Endometrial microvascular endothelial cells (primary cell): ENCODE measurements around the gene HEMK1. TPM values are rescaled to one million over a fixed set of nuclear protein-coding genes. Genes with fewer than 3 reads are reported as not detected.

Source experiments
- in situ Hi-C: cut with HindIII; loops from 2 replicates; pipeline ENCODE4 v1.10.0; 2017; ENCODE audit warnings: low sequenced_read_pairs, low pct_unique_long_range_greater_than_20kb; ENCODE audit errors: inconsistent ontology term
- total RNA-seq: library from RNA; depleted of rRNA; stranded (reverse); fragments of >200 nt; gene quantifications from one replicate; pipeline ENCODE4 v1.2.3, GENCODE V29; 2015; ENCODE audit errors: inconsistent ontology term

Gene HEMK1, protein sequence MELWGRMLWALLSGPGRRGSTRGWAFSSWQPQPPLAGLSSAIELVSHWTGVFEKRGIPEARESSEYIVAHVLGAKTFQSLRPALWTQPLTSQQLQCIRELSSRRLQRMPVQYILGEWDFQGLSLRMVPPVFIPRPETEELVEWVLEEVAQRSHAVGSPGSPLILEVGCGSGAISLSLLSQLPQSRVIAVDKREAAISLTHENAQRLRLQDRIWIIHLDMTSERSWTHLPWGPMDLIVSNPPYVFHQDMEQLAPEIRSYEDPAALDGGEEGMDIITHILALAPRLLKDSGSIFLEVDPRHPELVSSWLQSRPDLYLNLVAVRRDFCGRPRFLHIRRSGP
- 14.7 TPM for total RNA-seq

DNA sequence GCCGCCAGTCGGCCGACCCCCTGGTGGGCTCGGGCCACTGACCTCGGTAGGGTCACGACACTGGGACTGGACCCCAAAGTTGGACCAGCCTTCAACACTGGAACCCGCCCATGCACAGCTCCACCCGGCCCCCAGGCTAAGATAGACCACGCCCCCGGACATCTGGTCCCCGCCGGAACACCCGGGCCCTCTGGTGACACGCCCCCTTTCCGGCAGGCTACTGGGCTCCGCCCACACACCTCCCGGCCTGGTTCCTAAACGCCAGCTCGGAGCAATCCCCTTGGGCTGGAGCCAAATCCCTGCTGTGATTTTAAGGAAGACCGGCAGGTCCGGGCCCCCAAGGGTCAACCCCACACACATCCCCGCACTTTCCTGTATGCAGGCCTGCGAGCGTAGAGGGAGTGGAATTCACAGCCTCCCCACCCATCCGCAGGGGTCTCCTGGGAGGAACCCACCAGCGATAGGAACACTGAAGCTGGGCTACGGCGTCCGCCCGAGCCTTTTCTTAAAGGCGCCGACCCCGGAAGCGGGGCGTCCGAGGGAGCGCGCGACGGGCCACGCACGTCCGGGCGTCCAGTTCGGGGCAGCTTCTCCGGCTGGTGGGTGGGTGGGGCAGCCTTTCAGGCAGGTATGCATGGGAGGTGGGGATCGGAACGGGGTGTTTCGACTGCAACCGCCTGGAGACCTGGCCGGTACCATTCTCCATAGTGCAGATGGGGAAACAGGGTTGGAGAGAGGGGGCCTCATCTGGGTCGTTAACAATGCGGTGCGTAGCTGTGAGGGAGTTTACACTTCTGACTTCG is at the start of gene HEMK1:
Gene HEMK1 (plus strand): TSS at position 576 of the 803 bp plus-strand sequence. CDS start 1,583 bp downstream, outside the sequence.
- in situ Hi-C loops = no loop called here

DNA sequence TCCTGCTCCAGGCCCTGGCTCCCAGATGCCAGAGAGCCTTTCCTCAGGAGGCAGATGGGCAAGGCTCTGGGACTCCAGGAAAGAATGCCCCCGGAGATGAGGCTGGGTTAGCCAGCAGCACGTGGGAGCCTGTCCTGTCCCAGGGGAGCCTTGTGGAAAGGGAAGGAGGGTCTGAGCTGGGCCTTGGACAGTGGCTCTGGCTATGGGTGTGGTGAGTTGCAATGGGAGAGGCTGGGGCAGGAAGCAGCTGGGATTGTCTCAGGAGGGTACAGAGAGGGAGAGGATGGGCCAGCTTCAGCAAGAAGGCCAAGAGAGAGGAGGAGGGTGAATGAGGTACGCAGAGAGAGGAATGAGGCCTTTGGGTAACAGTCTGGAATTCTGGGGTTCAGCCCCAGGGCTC is 48.5 kb upstream of the HEMK1 start:
- in situ Hi-C loops = no loop called here

DNA sequence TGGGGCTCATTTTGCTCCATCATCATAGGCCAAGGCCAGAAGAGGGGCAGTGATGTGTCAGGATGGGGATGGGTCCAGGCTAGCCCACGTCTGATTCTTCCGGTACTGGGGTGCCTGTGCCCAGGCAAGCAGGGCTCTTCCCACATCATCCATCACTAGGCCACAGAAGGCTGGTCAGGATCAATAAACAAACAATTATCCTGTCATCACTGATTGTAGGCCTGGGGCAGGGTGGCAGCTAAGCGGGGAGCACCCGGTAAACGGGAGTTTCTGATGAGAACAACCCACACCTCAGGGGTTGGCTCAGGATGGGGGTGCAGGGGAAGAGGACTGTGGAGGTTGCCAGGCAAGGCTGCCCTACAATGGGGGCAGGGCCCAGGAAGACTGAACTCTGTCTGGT is 47.8 kb upstream of the HEMK1 start:
- in situ Hi-C loops = no loop called here

DNA sequence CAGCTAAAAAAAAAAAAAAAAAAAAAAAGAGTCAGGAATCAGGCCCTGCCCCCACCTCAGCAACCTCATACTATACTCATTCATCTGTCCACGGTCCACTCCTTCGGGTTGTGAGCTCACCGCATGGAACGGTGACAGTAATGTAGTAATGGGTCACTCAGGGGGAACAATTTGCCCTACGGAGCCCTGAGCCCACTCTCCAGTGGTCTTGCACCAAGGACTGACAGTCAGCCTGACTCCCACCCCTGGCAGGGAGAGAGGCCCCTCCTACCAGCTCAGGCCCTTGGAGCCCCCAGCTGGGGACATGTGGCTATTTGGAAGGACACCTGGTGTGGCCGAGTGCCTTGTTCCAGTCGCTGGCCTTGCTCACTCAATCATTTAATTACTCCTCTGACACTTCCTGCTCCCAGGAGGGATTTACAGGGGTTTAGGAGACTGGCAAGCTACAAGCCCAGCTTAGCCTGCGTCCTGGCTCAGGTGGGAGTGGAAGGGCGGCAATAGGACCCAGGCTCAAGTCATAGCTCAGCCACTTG is 46.0 kb upstream of the HEMK1 start:
- in situ Hi-C loops = no loop called here

DNA sequence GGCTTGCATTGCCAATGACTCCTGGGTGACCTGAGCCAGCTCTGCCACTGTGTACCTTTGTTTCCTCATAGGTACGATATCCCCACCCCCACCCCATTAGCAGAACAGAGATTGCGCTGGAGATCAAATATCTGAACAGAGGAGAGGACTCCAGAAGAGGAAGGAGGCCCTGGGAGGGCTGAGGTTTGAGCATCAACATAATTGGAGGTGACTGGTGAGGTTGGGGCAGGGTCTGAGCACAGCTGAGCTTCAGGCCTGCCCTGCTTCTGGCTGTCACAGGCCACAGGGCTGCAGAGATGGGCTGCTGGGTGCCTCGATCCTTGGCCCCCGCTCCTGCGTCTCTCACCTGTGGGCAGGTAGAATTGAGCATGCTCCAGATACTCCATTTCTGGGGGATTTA is 44.6 kb upstream of the HEMK1 start:
- in situ Hi-C loops = no loop called here

DNA sequence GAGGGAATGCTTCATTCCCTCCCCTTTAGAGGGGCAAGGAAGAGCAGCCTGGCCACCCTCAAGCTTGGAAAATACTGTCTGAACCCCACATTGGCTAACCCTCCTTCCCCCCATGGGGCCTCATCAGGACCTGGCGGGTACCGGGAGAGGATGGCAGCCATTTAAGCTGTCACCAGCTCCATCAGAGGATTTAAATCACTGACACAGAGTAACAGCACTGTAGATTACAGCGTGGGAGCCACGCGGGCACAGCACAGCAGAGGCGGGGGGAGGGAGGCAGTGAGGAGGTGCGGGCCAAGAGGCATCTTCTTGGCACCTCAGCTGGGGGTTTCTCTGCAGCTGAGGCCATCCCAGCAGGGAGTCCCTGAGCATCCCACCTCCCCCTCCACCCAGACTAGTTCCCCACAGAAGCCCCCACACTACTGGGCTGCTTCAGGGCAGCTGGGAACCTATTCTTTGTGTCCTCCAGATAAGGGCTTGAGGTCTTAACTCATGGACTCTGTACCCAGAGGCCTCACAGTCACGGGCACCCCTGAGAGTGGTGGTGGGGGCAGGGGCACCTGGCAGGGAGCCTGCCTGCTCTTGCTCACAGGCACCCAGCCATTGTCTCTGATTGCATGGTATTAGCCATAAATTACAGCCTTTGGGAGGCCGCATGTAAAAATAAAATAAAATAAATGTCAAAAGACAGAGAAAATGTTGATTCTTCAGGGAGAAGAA is 44.0 kb upstream of the HEMK1 start:
- in situ Hi-C loops = no loop called here

DNA sequence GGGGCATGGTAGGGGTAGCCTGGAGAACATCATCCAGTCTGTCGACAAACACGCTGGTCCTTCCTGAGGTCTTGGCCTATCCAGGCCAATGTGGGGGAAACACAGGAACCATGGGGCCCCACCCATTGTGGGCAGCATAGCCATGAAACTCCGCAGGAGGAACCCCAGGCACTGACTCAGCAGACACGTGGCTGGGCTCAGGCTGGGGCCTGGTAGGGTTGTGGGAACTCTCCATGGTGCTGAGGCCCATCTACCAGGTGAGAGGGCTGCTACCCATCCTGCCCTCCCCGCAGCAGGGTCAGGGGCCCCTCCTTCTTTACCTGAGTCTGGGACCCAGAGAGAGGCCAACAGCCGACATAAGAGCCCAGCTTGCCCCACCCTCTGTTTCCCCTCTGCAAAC is 43.3 kb upstream of the HEMK1 start:
- in situ Hi-C loops = no loop called here

DNA sequence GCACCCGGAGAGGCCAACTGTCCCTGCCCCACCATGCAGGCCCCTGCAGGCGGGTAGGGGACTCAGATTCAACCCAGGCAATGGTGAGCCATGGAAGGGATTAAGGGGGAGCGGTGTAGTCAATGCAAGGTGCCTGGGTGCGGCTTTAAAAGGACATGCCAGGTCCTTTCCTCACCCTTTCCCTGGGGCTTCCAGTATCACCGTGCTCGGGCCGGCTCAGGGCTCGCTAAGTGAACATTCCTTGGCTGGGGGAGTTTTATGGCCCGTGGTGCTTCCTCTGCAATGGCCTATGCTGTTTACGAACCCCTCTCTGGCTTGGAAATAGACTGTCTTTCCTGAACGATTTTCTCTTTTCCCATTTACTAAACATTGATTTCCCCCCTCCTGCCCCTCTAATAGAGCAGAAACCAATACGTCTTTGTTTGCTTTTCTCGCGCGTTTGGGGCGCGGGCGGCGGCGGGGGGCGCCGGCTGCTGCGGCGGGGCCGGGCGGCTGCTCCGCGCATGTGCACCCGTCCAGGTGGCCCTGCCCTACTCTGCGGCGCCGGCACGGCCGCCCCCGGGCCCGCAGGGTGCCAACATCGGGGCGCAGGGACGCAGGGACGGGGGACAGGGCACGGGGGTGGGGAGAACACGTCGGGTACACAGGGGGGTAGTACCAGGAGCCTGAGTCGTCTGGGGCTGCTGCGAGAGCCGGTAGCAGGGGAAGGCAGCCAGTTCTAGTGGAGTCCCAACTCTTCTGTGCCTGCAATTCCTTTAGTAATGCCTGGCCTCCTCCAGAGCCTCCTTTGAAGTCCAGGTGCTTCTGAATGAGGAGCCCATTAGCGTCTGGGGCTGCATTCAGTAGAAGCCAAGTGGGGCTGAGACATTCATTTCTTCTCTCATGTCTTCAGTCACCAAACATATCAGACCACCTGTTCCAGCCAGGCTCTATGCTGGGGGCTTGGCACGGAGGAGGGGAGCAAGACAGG is 39.0 kb upstream of the HEMK1 start:
- in situ Hi-C loops = loop anchor here (10.0 kb wide), 1 partner anchor 75 kb away; no protein-coding TSS in a partner anchor

DNA sequence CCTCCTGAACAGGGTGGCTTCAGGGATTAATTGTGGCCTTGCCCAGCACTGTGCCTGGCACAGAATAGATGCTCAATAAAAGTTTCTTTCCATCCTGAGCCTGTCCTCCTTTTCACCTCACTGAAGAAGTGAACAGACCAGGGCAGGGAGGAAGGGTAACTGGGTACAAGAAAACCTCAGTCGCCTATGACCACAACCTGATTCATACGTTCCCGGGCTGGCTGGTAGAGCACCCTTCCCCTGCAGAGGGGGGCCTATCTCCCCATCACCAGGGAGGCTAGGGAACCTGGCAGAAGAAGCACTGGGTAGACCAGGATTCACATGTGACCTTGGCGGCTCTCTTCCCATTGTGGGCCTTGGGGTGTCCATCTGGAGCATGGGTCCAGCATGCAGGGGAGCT is 38.1 kb upstream of the HEMK1 start:
- in situ Hi-C loops = loop anchor here (10.0 kb wide), 1 partner anchor 74 kb away; no protein-coding TSS in a partner anchor

DNA sequence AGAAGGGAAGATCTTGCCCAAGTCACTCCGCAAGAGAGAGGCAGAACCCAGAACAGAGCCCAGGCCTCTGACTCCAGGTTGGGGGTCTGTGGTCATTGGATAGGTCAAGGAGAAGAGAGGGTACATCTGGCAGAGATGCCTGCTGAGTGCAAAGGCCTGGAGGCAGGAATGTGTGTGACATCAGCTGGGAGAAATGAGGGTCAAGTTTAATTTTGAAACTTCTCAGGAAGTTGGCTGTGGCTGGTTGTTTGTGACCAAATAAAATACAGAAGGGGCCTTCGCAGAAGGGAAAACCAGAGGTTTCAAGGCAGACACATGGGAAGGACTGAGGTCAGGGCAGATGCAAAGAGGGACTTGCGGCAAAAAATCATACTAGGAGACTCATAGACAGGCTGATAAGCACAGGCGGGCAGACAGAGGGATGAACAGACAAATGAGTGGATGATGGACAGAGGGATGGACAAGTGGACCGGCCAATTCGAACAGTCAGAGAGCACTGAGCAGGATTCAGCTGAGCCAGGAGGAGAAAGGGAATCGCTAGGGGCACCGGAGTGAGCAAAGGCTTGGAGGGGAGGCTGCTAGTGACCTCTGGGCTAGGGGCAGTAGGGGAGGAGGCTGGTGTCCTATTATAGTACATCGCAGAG is 37.1 kb upstream of the HEMK1 start:
- in situ Hi-C loops = loop anchor here (10.0 kb wide), 1 partner anchor 73 kb away; no protein-coding TSS in a partner anchor

DNA sequence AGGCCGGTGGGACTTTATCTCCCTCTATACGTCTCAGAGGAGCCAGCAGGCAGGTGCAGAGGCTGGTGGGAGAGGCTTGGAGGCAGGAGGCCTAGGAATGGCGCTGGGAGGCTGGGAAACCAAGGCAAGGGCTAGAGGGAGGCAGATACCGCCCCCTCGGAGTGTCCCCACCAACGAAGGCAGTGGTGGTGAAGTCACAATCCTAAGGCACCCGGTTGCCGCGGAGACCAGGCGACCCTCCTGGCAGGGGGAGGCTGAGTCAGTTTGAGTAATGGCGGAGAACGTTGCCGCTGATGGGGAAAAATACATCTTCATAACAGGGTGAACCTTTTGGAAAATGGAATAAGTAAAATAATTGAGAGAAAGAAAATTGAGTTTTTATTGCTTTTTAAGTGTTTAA is 36.0 kb upstream of the HEMK1 start:
- in situ Hi-C loops = loop anchor here (10.0 kb wide), 1 partner anchor 71 kb away; no protein-coding TSS in a partner anchor

DNA sequence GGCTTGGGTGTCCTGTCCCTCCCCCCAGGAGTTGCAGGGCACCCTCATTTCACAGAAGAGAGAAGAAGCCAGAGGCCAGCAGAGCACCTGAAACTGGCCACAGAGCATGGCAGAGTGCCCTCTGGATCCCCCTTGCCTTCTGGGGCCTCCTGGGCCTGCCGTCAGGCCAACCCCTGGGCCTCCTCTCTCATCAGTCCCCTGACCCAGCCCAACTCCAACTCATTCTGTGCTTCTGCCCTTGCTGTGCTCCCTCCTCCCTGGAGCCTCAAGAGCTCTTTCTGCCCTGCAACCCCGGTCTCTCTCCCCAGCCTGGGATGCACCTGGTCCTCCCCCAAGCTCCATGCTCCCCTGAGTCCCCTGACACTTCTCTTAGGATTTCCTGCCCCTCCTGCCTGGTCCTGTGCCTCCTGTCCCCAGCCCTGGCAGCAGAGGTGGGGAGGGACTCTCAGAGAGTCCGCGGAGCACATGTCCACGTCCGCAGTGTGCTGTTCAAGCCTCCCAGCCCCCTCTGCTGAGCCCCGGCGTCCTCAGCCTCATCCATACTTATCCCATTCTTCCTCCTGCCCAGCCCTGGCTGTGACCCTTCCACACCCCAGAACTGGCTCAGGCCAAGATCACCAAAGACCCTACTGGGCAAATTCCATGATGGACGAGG is 35.4 kb upstream of the HEMK1 start:
- in situ Hi-C loops = loop anchor here (10.0 kb wide), 1 partner anchor 71 kb away; no protein-coding TSS in a partner anchor

DNA sequence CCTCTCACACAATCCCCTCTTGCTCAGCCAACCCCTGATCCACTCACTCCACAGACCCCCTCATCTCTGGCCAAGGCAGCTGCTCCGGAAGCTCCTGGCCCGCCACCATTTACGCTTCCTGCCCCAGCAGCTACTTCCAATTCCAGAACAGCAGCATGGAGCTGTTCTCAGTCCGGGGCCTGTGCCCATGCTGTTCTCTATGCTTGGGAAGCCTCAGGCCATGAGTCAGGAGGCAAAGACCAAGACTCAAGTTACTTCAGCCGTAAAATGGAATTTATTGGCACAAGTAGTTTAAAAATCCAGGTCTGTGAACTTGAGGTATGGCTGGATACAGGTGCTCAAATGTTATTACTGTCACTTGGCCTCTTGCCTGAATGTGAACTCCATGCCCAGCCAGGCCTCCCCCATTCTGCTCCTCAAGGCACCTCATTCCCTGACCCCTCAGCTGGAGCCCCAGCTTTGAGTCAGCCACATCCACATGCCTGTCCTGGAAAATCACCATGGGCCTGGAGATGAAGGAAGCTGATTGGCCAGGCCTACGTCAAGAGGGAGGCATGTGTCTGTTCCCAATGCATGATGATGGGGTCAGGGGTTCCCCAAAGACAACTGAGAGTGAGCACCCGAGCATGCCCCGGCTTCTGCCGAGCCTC is 34.5 kb upstream of the HEMK1 start:
- in situ Hi-C loops = loop anchor here (10.0 kb wide), 1 partner anchor 70 kb away; no protein-coding TSS in a partner anchor

DNA sequence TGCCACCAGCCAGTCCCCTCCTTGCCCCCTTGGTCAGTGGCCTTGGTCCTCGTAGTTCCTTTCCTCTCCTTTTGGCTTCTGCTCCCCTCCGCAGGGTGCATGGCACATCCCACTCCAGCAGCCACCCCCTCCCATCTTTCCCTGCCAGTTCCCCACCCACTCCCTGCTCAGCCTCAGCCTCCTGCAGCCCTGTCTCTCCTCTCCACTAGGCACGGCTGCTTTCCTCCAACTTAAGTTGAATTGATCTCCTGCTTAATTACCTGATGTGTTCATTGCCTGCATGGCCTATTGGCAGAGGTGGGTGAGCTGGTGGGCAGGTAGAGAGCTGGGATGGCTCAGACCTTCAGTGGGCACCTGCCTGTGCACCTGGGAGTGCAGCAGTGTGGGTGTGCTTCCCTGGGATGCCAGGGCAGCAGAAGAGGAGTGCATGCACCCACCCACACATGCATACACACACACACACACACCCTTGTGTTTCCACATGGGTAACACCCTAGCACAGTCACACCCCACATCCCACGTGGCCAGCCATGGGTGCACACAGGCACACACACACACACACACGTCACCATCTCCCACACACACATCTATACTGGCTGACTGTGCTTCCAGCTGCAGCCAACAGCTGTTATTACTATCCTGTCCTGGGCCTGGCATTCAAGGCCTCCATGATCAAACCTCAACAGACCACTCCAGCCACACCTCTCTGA is 32.7 kb upstream of the HEMK1 start:
- in situ Hi-C loops = loop anchor here (10.0 kb wide), 1 partner anchor 68 kb away; no protein-coding TSS in a partner anchor

DNA sequence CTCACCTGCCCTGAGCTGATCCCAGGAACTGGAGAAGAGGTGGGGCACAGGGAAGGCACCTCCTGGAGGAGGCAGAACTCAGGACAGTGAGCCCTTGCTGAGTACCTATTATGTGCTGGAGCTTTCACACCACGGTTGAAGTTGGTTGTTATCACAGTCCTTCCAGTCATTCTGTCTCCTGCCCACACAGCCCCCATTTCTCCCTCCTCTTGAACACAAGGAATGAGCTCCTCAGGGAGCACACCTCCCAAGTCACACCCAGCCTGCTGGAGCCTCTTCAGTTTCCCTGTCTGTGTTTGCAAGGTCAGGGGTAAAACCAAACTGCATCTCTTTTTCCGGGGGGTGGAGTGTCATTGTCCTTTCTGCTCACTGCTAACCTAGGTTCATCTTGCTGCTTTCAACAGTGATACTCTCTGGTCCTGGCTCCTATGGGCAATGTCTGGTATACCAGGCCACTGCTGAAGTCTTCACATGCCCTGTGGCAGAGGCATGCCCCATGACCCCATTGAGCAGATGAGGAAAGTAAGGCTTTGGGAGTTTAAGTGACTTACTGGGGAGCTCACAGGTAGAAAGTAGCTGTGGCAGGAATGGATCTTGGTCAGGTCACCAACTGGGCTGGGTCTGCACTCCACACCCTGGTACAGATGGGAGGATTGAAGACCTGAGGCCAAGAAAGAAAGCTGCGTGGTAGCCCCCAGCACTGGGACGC is 31.7 kb upstream of the HEMK1 start:
- in situ Hi-C loops = loop anchor here (10.0 kb wide), 1 partner anchor 67 kb away; no protein-coding TSS in a partner anchor
